NCI-H1694 treated with DMSO at 0.1 percent for 48 hours (cell line): ENCODE data around the gene NDNF.

Experiments used
- DNase-seq: peaks from one replicate; lab custom pipeline; 2025; lab: John Stamatoyannopoulos, UW

Gene NDNF

GRCh38 chr4:121072224-121073003 lies at the start of gene NDNF:
Gene NDNF (minus strand): TSS chr4:121072535. CDS start chr4:121045837, 26,698 bp downstream.
- no peak for DNase-seq

GRCh38 chr4:121119715-121120114 lies 47.4 kb upstream of the NDNF start:
- DNase-seq, result no peak

GRCh38 chr4:121118344-121118743 lies 46.0 kb upstream of the NDNF start:
- DNase-seq, result no peak

GRCh38 chr4:121114756-121115155 lies 42.4 kb upstream of the NDNF start:
- no peak for DNase-seq

- no peak for DNase-seq
Observed at GRCh38 chr4:121112530-121112929, 40.2 kb upstream of the NDNF start.

- no peak for DNase-seq
Observed at GRCh38 chr4:121108557-121108956, 36.2 kb upstream of the NDNF start.

GRCh38 chr4:121107507-121107906 lies 35.2 kb upstream of the NDNF start:
- no peak for DNase-seq

GRCh38 chr4:121100093-121100775 lies 27.9 kb upstream of the NDNF start:
- no peak for DNase-seq

GRCh38 chr4:121098266-121098665 lies 25.9 kb upstream of the NDNF start:
- DNase-seq, result no peak

- no peak for DNase-seq
Observed at GRCh38 chr4:121096629-121097028, 24.3 kb upstream of the NDNF start.

GRCh38 chr4:121096191-121096590 lies 23.9 kb upstream of the NDNF start:
- DNase-seq, result no peak

GRCh38 chr4:121094297-121094966 lies 22.1 kb upstream of the NDNF start:
- no peak for DNase-seq

GRCh38 chr4:121093261-121093660 lies 20.9 kb upstream of the NDNF start:
- DNase-seq, result no peak

- DNase-seq, result no peak
Observed at GRCh38 chr4:121091941-121092340, 19.6 kb upstream of the NDNF start.

- DNase-seq, result no peak
Observed at GRCh38 chr4:121088867-121089266, 16.5 kb upstream of the NDNF start.

GRCh38 chr4:121079376-121079775 lies 7.0 kb upstream of the NDNF start:
- no peak for DNase-seq

GRCh38 chr4:121077496-121077895 lies 5.2 kb upstream of the NDNF start:
- no peak for DNase-seq

GRCh38 chr4:121076416-121076815 lies 4.1 kb upstream of the NDNF start:
- no peak for DNase-seq

- no peak for DNase-seq
Observed at GRCh38 chr4:121073672-121074381, 1.5 kb upstream of the NDNF start.

- DNase-seq, result no peak
Observed at GRCh38 chr4:121073004-121073435, 685 bp upstream of the NDNF start.

- no peak for DNase-seq
Observed at GRCh38 chr4:121071640-121072223, 603 bp downstream of the NDNF start.
